Cardiac fibroblast (primary cell): Measurements from ENCODE around the gene ACP6.

Experiments used
- DNase-seq, 2 donors: peaks; one replicate each; pipeline versions ENCODE4 v3.0.0 to v3.0.0-alpha.2; 2010; ENCODE audit warnings: low read depth in 2 of 2
- H3K4me3 ChIP-seq, 2 donors: replicated peaks in 1 of 2; 1 replicate in 1 of 2; 2 replicates in 1 of 2; pipeline ENCODE4 v1.5.1; 2011; ENCODE audit warnings: low read depth in 2 of 2, low read length in 2 of 2, mild to moderate bottlenecking in 2 of 2, moderate library complexity in 1 of 2
- TF ChIP-seq, protein P1 (sequence below): IDR thresholded peaks from one replicate; pipeline ENCODE4 v1.5.1; 2011; ENCODE audit warnings: low read depth, mild to moderate bottlenecking, low read length, inconsistent platforms

The ACP6 gene

DNA sequence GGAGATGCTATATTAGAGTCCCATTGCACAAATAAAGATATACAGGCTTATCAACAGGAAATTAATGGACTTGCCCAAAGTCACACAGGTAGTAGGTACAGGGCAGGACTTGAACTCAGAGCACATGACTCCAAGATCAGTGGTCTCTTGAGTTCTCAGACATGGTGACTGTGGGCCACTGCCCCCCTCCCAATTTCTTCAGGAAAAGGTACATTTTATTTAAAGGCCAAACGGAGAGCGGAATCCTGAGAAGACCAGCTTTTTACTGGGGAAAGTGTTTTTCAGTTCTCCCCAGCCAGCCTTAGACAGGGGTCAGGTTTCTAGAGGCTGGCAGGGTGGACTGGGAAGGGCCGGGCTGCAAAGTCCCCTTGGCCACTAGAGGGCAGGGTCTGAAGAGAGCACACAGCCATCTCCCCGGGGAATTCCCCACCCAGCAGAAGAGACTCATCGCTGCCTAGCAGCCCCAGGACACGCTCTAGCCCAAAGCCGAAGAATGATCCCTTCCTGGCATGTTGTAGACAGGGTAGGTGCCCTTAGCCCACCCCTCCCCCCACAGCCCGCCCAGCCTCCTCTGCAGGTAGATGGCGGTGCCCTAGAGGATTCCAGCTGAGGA is 29.7 kb downstream of the ACP6 start:
- DNase-seq: peak; percentile 85 to 90
- H3K4me3 ChIP-seq: no peak overlapping the region
- TF ChIP-seq, protein P1, sequence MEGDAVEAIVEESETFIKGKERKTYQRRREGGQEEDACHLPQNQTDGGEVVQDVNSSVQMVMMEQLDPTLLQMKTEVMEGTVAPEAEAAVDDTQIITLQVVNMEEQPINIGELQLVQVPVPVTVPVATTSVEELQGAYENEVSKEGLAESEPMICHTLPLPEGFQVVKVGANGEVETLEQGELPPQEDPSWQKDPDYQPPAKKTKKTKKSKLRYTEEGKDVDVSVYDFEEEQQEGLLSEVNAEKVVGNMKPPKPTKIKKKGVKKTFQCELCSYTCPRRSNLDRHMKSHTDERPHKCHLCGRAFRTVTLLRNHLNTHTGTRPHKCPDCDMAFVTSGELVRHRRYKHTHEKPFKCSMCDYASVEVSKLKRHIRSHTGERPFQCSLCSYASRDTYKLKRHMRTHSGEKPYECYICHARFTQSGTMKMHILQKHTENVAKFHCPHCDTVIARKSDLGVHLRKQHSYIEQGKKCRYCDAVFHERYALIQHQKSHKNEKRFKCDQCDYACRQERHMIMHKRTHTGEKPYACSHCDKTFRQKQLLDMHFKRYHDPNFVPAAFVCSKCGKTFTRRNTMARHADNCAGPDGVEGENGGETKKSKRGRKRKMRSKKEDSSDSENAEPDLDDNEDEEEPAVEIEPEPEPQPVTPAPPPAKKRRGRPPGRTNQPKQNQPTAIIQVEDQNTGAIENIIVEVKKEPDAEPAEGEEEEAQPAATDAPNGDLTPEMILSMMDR: peak; percentile 94

DNA sequence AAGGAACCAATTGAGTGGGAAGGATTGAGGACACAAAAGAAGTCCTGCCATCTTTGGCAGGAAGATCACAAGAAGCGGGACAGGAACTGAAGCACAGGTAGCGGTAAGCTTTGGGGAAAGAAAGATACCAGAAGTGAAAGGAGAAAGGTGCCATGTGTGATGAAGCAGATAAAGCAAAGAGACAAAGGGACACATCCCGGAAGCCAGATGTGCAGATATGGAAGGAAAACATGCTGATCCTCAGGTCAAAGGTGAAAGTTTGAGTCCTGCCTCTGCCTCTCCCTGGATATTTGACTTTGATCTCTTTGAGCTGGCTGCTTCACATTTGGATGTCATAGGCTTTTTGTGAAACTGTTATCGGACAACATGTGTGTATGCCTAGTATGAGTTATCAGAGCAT is 34.0 kb downstream of the ACP6 start:
- DNase-seq: no peak
- H3K4me3 ChIP-seq: no peak overlapping the region
- TF ChIP-seq, protein P1: no peak

DNA sequence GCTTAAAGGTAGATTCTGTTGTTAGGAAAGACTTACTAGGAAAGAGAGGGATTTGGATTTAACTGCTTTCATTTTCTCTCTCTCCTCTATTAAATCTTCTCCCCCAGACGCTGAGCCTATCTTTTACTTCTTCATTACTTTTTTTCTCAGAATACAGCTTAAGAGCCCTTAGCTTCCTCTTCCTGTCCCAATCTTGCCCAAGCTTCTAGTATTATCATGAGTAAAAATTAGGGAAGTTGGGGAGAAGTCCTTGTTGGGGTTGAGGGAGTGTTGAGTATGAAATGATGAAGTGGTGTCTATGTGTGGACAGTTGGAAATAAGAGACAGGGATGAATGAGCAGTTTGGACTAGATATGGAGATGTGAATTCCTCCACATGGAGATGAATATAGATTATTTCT is 35.0 kb downstream of the ACP6 start:
- no peak for DNase-seq
- TF ChIP-seq, protein P1: no peak
- H3K4me3 ChIP-seq: no peak overlapping the region

DNA sequence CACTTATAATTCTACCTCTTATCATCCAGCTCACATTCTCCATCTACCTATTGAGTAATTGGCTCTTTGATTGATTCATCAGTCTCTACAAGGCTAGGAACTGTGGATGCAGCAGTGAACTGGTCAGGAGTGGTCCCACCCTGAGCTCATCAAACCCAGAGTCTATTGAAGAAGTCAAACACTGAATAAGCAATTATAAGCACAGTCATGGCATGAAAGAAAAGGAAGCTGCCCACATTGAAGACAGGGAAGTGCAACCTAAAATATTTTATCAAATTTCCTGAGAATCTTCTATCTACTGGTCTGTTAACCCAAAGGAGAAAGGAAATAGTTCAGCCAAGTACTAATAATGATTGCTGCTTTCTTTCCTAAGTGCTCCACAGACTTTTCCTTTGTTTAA is 35.7 kb downstream of the ACP6 start:
- DNase-seq: no peak
- H3K4me3 ChIP-seq: no peak overlapping the region
- TF ChIP-seq, protein P1: no peak

DNA sequence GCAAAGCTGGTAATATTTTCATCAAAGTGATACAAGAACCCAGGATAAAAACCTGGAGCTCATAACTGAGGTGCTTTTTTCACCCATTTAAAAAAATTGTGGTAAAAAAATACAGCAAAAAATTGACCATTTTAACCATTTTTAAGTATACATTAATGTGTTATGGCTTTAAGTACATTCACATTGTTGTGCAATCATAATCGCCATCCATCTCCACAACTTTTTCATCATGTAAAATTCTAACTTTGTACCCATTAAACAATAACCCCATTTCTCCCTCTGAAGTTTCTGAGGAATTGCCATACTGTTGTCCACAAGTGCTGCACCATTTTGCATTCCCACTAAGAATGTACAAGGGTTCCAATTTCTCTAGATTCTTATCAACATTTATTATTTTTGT is 36.6 kb downstream of the ACP6 start:
- H3K4me3 ChIP-seq: no peak overlapping the region
- TF ChIP-seq, protein P1: no peak
- DNase-seq: no peak

DNA sequence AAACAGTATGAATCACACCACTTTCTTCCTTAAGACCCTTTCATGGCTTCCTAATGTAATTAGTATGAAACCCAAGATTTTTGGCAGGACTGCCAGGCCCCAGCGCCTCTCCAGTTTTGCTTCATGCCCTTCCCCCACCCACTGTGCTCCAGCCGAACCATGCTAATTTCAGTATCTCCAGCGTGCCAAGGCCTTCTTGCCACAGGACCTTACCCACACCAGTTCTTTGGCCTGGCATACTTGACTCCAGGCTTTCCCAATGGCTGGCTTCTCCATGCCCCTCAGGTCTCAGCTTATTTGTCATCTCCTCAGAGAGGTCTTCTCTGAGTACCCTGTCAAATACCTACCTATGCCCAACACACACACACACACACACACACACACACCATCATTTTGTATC is 38.5 kb downstream of the ACP6 start:
- TF ChIP-seq, protein P1: no peak
- no peak for DNase-seq
- no peak overlapping the region for H3K4me3 ChIP-seq

DNA sequence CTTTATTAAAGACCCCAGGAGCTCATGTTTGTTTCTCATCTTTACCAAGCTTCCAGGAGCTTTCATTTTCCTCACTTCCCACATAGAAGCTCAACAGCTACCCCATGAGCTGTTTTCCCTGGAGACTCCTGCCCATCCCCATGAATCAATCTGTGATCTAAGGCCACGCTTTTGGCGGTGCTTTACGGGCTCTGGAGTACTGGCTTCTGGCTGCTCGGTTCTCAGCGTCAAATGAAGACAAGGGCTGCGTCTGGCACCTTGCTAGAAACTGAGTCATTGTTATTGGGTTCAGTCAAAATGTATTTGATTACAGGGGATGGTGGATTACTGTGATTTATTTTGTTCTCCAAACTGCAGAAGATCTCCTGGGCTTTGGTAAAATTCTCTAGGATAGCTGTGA is 39.9 kb downstream of the ACP6 start:
- TF ChIP-seq, protein P1: no peak
- DNase-seq: peak in 1 of 2 donors; percentile 14
- no peak overlapping the region for H3K4me3 ChIP-seq
